ENCODE data around the gene DNAJC7. TPM values are rescaled to one million over a fixed set of nuclear protein-coding genes. Genes with fewer than 3 reads are reported as not detected.

Gene DNAJC7
- total RNA-seq, 1 donor from 2014 or later, result 57.6 TPM

DNA sequence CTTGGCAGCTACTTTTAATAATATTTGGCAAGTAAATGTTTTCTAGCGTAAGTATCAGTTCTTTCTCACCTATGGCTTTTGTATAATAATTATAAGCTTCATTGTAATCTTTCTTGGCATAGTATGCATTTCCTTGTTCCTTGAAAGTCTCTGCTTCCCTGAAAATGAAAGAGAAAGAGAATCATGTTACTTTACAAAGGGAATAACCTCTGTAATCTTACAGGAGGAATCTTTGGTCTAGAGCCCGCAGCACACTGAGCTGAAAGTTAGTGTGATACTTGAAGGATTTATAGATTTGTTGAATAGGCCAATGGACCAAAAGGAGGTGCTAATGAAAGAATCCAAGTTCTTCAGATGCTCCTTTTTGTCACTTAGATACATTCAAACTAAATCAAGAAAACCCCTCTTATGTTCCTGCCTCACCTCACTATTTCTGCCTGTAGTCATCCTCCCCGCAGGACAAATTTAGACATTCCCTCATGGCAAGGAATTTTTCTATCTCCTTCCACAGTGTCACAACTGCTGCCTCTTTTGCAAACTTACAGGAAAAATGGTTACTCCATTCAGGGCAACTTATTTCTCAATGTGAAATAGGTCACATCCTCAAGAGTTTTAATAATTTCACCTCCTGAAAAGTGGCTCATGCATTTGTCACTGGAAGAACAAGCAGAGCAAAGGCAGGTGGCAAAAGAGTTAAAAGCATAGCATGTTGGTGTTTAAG, 16.7 kb downstream of the DNAJC7 start:
- DNase-seq (ENCODE audit: low read depth), result no peak
- H3K4me3 ChIP-seq (ENCODE audit: low read depth, low read length), result no peak overlapping the region
- TF ChIP-seq, protein P1, sequence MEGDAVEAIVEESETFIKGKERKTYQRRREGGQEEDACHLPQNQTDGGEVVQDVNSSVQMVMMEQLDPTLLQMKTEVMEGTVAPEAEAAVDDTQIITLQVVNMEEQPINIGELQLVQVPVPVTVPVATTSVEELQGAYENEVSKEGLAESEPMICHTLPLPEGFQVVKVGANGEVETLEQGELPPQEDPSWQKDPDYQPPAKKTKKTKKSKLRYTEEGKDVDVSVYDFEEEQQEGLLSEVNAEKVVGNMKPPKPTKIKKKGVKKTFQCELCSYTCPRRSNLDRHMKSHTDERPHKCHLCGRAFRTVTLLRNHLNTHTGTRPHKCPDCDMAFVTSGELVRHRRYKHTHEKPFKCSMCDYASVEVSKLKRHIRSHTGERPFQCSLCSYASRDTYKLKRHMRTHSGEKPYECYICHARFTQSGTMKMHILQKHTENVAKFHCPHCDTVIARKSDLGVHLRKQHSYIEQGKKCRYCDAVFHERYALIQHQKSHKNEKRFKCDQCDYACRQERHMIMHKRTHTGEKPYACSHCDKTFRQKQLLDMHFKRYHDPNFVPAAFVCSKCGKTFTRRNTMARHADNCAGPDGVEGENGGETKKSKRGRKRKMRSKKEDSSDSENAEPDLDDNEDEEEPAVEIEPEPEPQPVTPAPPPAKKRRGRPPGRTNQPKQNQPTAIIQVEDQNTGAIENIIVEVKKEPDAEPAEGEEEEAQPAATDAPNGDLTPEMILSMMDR (conservative IDR thresholded peaks at IDR 0.05; ENCODE audit: low read depth, low read length), result no peak

- DNase-seq (ENCODE audit: low read depth), result no peak
- TF ChIP-seq, protein P1 (conservative IDR thresholded peaks at IDR 0.05; ENCODE audit: low read depth, low read length), result no peak
Measured at GRCh38 chr17:41998497-41998896, 18.7 kb downstream of the DNAJC7 start.

GRCh38 chr17:41996855-41997164, 20.4 kb downstream of the DNAJC7 start:
- DNase-seq (ENCODE audit: low read depth), result no peak
- TF ChIP-seq, protein P1 (conservative IDR thresholded peaks at IDR 0.05; ENCODE audit: low read depth, low read length), result no peak
- no peak overlapping the region for H3K4me3 ChIP-seq (ENCODE audit: low read depth, low read length)

More at GRCh38 chr17:41998497-41998896, 18.7 kb downstream of the DNAJC7 start:
- no peak overlapping the region for H3K4me3 ChIP-seq (ENCODE audit: low read depth, low read length)

- TF ChIP-seq, protein P1 (conservative IDR thresholded peaks at IDR 0.05; ENCODE audit: low read depth, low read length), result no peak
- H3K4me3 ChIP-seq (ENCODE audit: low read depth, low read length), result no peak overlapping the region
- DNase-seq (ENCODE audit: low read depth), result no peak
Measured at GRCh38 chr17:41992576-41992975, 24.7 kb downstream of the DNAJC7 start.

DNA sequence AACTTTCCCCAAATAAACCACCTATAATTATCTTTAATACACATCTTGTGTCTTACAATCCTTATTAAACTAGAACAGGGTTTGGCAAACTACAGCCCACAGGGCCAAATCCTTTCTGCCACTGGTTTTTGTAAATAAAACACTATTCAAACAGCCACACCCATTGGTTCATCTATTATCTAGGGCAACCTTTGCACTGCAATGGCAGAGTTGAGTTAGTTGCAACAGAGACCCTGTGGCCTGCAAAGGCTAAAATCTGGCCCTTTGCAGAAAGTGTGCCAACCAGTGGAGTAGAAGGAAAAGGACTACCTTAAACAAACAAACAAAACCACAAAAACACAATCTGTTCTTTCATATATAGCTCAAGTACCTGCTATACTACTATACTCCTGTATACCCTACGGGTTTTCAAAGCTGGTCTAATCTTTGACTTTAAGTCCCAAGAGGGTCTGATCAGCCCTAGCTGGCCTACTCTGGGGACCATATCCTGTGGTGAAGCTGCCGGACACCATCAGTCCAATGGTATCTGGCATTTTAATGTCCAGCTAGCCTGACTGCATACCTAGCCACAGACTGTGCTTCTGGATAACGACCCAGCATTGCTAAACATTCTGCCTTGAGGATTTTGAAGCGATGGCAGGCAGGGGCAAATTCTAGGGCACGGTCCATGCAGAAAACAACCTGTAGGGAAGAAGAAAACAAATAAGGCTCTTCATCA, 27.4 kb downstream of the DNAJC7 start:
- DNase-seq (ENCODE audit: low read depth), result no peak
- H3K4me3 ChIP-seq (ENCODE audit: low read depth, low read length), result no peak overlapping the region
- TF ChIP-seq, protein P1 (conservative IDR thresholded peaks at IDR 0.05; ENCODE audit: low read depth, low read length), result no peak

- no peak for DNase-seq (ENCODE audit: low read depth)
- no peak overlapping the region for H3K4me3 ChIP-seq (ENCODE audit: low read depth, low read length)
- TF ChIP-seq, protein P1 (conservative IDR thresholded peaks at IDR 0.05; ENCODE audit: low read depth, low read length), result no peak
Measured at GRCh38 chr17:41988418-41988817, 28.8 kb downstream of the DNAJC7 start.
